SK-N-SH treated with all-trans-retinoic acid at 6 μM for 48 hours (cell line): Measurements from ENCODE around the gene DDX54.

Experiments used
- ATAC-seq: fragments of 200-7000 bp; cut with Tn5 transposase; 3 replicates; pipeline ENCODE4 v1.9.1; 2020; ENCODE audit warnings: mild to moderate bottlenecking, moderate library complexity
- ARNTL ChIP-seq: fragments of 450-650 bp; formaldehyde crosslinking; IDR thresholded peaks from 2 replicates; pipeline ENCODE4 v1.5.0; 2020; ENCODE audit warnings: low read depth, mild to moderate bottlenecking, moderate library complexity, borderline replicate concordance
- BACH2 ChIP-seq: fragments of 250-450 bp; sonication (Bioruptor Pico); IDR thresholded peaks from 2 replicates; pipeline ENCODE4 v1.9.0; 2021; ENCODE audit warnings: mild to moderate bottlenecking, borderline replicate concordance
- CSDC2 ChIP-seq: fragments of 250-450 bp; sonication (Bioruptor Pico); IDR thresholded peaks from 2 replicates; pipeline ENCODE4 v1.5.0; 2020; ENCODE audit warnings: mild to moderate bottlenecking, moderate library complexity
- CSRNP3 ChIP-seq: fragments of 250-450 bp; sonication (Bioruptor Pico); IDR thresholded peaks from 2 replicates; pipeline ENCODE4 v1.5.1; 2021; ENCODE audit warnings: mild to moderate bottlenecking, moderate library complexity
- ESRRG ChIP-seq: fragments of 250-450 bp; sonication (Bioruptor Pico); IDR thresholded peaks from 2 replicates; pipeline ENCODE4 v1.6.1; 2021; ENCODE audit warnings: mild to moderate bottlenecking
- ISL1 ChIP-seq: fragments of 250-450 bp; sonication (Bioruptor Pico); IDR thresholded peaks from 2 replicates; pipeline ENCODE4 v2.1.2; 2022; ENCODE audit warnings: mild to moderate bottlenecking, moderate library complexity
- OSR1 ChIP-seq: fragments of 250-450 bp; sonication (Bioruptor Pico); IDR thresholded peaks from 2 replicates; pipeline ENCODE4 v1.8.0; 2022; ENCODE audit warnings: moderate library complexity, mild to moderate bottlenecking, inconsistent platforms
- PATZ1 ChIP-seq: fragments of 250-450 bp; sonication (Bioruptor Pico); IDR thresholded peaks from 2 replicates; pipeline ENCODE4 v1.8.0; 2020; ENCODE audit warnings: mild to moderate bottlenecking, moderate library complexity, borderline replicate concordance
- PPARA ChIP-seq: fragments of 250-450 bp; sonication (Bioruptor Pico); IDR thresholded peaks from 2 replicates; pipeline ENCODE4 v1.5.0; 2020; ENCODE audit warnings: mild to moderate bottlenecking, borderline replicate concordance
- SNAI2 ChIP-seq: fragments of 250-450 bp; sonication (Bioruptor Pico); IDR thresholded peaks from 2 replicates; pipeline ENCODE4 v1.5.0; 2020; ENCODE audit warnings: mild to moderate bottlenecking, moderate library complexity
- TCF4 ChIP-seq: fragments of 250-450 bp; sonication (Bioruptor Pico); IDR thresholded peaks from 2 replicates; pipeline ENCODE4 v1.8.0; 2021; ENCODE audit warnings: mild to moderate bottlenecking, moderate library complexity, borderline replicate concordance
- TOX ChIP-seq: fragments of 250-450 bp; sonication (Bioruptor Pico); IDR thresholded peaks from 2 replicates; pipeline ENCODE4 v1.8.0; 2021; ENCODE audit warnings: mild to moderate bottlenecking, moderate library complexity, borderline replicate concordance
- TSHZ2 ChIP-seq: fragments of 250-450 bp; sonication (Bioruptor Pico); IDR thresholded peaks from 2 replicates; pipeline ENCODE4 v1.5.0; 2020; ENCODE audit warnings: mild to moderate bottlenecking, moderate library complexity
- ZC3H10 ChIP-seq: fragments of 250-450 bp; sonication (Bioruptor Pico); IDR thresholded peaks from 2 replicates; pipeline ENCODE4 v1.5.1; 2021; ENCODE audit warnings: mild to moderate bottlenecking, moderate library complexity
- ZFP3 ChIP-seq: fragments of 250-450 bp; sonication (Bioruptor Pico); IDR thresholded peaks from 2 replicates; pipeline ENCODE4 v1.5.0; 2020; ENCODE audit warnings: mild to moderate bottlenecking, moderate library complexity
- ZFP30 ChIP-seq: fragments of 450-650 bp; formaldehyde crosslinking; IDR thresholded peaks from 2 replicates; pipeline ENCODE4 v1.5.0; 2022; ENCODE audit warnings: mild to moderate bottlenecking, moderate library complexity
- ZNF565 ChIP-seq: fragments of 450-650 bp; formaldehyde crosslinking; conservative IDR thresholded peaks from 2 replicates; pipeline ENCODE4 v1.5.0; 2020; ENCODE audit warnings: low read depth, mild to moderate bottlenecking, moderate library complexity
- ZNF70 ChIP-seq: fragments of 450-650 bp; formaldehyde crosslinking; IDR thresholded peaks from 2 replicates; pipeline ENCODE4 v1.5.0; 2020; ENCODE audit warnings: mild to moderate bottlenecking, moderate library complexity
- ZNF8 ChIP-seq: fragments of 450-650 bp; formaldehyde crosslinking; IDR thresholded peaks from 2 replicates; pipeline ENCODE4 v1.5.0; 2020; ENCODE audit warnings: mild to moderate bottlenecking, moderate library complexity
- TF ChIP-seq, protein P1 (sequence below): fragments of 250-450 bp; sonication (Bioruptor Pico); IDR thresholded peaks from 2 replicates; pipeline ENCODE4 v1.8.0; 2021; ENCODE audit warnings: low read depth, mild to moderate bottlenecking, moderate library complexity, borderline replicate concordance

The DDX54 gene

GRCh38 chr12:113159937-113160336, 25.3 kb downstream of the DDX54 start:
- ATAC-seq = no peak
- TF ChIP-seq ZFP3 (no peak), ZFP30 (no peak), SNAI2 (CRISPR knock-in tag) (no peak), ARNTL (CRISPR knock-in tag) (no peak), ZNF8 (no peak), ZNF565 (CRISPR knock-in tag) (no peak)

- ATAC-seq = no peak
- TF ChIP-seq OSR1 (no peak), ZNF70 (no peak), ZFP3 (peak; percentile 94), ZNF8 (no peak)
Observed at GRCh38 chr12:113158439-113159203, 26.7 kb downstream of the DDX54 start.

- ATAC-seq = no peak
- TF ChIP-seq TCF4 (no peak), SNAI2 (CRISPR knock-in tag) (no peak), OSR1 (no peak), ESRRG (CRISPR knock-in tag) (no peak), BACH2 (no peak), PPARA (CRISPR knock-in tag) (no peak), ZFP3 (no peak), PATZ1 (no peak), CSDC2 (CRISPR knock-in tag) (no peak), TOX (CRISPR knock-in tag) (no peak), ZNF8 (no peak)
Observed at GRCh38 chr12:113157218-113157859, 27.9 kb downstream of the DDX54 start.

DNA sequence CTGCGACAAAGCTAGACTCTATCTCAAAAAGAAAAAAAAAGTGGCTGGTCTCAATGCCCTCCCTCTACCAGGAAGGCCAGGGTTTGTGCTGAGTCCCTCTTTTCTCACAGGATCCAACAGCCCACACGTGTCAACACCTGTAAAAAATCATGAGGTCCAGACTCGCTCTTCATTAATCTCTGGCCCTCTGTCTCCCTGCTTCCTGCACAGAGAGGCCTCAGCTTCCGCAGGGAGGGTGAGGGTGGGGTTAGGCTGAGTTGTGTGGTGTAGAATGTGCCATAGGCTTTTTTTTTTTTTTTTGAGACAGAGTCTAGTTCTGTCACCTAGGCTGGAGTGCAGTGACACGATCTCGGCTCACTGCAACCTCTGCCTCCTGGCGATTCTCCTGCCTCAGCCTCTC, 29.6 kb downstream of the DDX54 start:
- ATAC-seq = no peak
- no peak for TF ChIP-seq BACH2
- no peak for TF ChIP-seq ISL1 (CRISPR knock-in tag)
- TF ChIP-seq, protein P1, sequence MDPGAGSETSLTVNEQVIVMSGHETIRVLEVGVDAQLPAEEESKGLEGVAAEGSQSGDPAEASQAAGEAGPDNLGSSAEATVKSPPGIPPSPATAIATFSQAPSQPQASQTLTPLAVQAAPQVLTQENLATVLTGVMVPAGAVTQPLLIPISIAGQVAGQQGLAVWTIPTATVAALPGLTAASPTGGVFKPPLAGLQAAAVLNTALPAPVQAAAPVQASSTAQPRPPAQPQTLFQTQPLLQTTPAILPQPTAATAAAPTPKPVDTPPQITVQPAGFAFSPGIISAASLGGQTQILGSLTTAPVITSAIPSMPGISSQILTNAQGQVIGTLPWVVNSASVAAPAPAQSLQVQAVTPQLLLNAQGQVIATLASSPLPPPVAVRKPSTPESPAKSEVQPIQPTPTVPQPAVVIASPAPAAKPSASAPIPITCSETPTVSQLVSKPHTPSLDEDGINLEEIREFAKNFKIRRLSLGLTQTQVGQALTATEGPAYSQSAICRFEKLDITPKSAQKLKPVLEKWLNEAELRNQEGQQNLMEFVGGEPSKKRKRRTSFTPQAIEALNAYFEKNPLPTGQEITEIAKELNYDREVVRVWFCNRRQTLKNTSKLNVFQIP (CRISPR knock-in tag) = no peak
- no peak for TF ChIP-seq ARNTL (CRISPR knock-in tag)
- no peak for TF ChIP-seq CSRNP3 (CRISPR knock-in tag)
- no peak for TF ChIP-seq ZC3H10 (CRISPR knock-in tag)

DNA sequence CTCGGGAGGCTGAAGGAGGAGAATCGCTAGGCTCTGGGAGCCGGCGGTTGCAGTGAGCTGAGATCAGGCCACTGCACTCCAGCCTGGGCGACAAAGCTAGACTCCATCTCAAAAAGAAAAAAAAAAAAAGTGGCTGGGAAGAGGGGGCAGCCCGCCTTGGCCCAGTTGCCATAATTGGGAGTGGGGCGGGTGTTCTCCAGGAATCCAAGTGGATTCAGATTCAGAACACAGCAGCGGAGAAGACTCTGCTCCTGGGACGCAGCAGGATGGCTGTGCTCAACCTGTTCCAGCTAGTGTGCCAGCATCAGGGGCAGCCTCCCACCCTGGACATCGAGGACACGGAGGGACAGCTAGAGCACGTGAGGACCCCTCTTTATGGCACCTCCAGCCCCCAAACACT, 30.2 kb downstream of the DDX54 start:
- TF ChIP-seq ZNF565 (CRISPR knock-in tag) = no peak
- TF ChIP-seq TSHZ2 (CRISPR knock-in tag) = no peak
- ATAC-seq = no peak
